ENCODE measurements around the gene C22orf15. TPM values are rescaled to one million over a fixed set of nuclear protein-coding genes. Genes with fewer than 3 reads are reported as not detected.

Gene C22orf15
- total and polyA plus RNA-seq, 9 of the 15 experiments (the other 6 are each of a cell fraction or from before 2014, with no cell fraction given) = 0.07 TPM; not detected in 8

- BruUV-seq (replicated peaks) = no TSS peak
- H3K79me2 ChIP-seq (ENCODE audit: control insufficient read depth, insufficient read depth, low read length) = peaks cover 14% of the 10 kb centered on the region; the same call in 2 of the 3 replicates
- TF ChIP-seq PHTF2 (CRISPR knock-in tag; IDR thresholded peaks at IDR 0.05) (no peak), XRCC4 (IDR thresholded peaks at IDR 0.05; ENCODE audit: extremely low read depth, insufficient read depth, insufficient read length) (no peak), POLR3A (IDR thresholded peaks at IDR 0.05; ENCODE audit: borderline replicate concordance, extremely low read depth, insufficient read depth, insufficient read length) (peak; percentile 9), NFRKB (IDR thresholded peaks at IDR 0.05; ENCODE audit: low read depth) (no peak)
- H3K4me2 ChIP-seq (ENCODE audit: insufficient read depth, low read length) = peak overlapping the region; percentile 32; the same call in 1 of the 2 replicates
- H3K4me1 ChIP-seq (replicated peaks in 1 of 2; ENCODE audit: control insufficient read depth in 2 of 2, insufficient read depth in 2 of 2, low read length in 2 of 2) = peaks cover 11 to 28% of the 10 kb centered on the region in 2 experiments
- ATAC-seq = no peak
- no peaks in the 10 kb centered on the region for H4K20me1 ChIP-seq (replicated peaks; ENCODE audit: control insufficient read depth, insufficient read depth, low read length)
- H3K9me1 ChIP-seq (ENCODE audit: control insufficient read depth, insufficient read depth, low read length) = peaks cover 3% of the 10 kb centered on the region
- ChIA-PET POLR2A (interaction anchor here (1.0 kb wide), 2 partner anchors 17 to 130 kb away, joined by 3 read pairs; no protein-coding TSS in a partner anchor), CTCF (ENCODE audit: low intra/inter-chr PET ratio) (no interaction called here)
- no peaks in the 10 kb centered on the region for H3K27me3 ChIP-seq (ENCODE audit: control insufficient read depth in 2 of 2, insufficient read depth in 2 of 2, low read length in 2 of 2)
- WGBS (ENCODE audit: insufficient coverage, low coverage, missing lambda C conversion rate) = 80% methylated on average over 1 of the region's 9 CpGs
- peak overlapping the region in 1 of 2 experiments; percentile 95; a peak in 2 of 4 replicates for H3K9ac ChIP-seq (ENCODE audit: insufficient read depth in 1 of 2, low read depth in 2 of 2, low read length in 2 of 2)
- no peak for DNase-seq (ENCODE audit: extremely low read depth in 1 of 4, low spot score in 3 of 4)
- no peaks in the 10 kb centered on the region for H3K36me3 ChIP-seq (ENCODE audit: control insufficient read depth, insufficient read depth, low read length)
- H3K9me3 ChIP-seq (replicated peaks; ENCODE audit: control insufficient read depth, insufficient read depth, low read depth, low read length) = no peaks in the 10 kb centered on the region
- no peak for FAIRE-seq
- H2AFZ ChIP-seq (ENCODE audit: low read depth, low read length) = 0 out of 2 replicates have a peak overlapping the region, but pooled peaks have one; percentile 91
- intact Hi-C loops (cut with micrococcal nuclease) (no loop called here), in situ Hi-C loops (cut with MboI) (no loop called here)
- H3K27ac ChIP-seq (ENCODE audit: extremely low read depth, low read depth, low read length) = no peak overlapping the region
- H3K4me3 ChIP-seq = no peak overlapping the region
These were observed 10.6 kb upstream of the C22orf15 start for GRCh38 chr22:23752090-23752691.

GRCh38 chr22:23752750-23753149 is 10.0 kb upstream of the C22orf15 start:
- no peak for FAIRE-seq
- POLR2A ChIA-PET = interaction anchor here (0.8 to 1.0 kb wide), 3 partner anchors 10 to 24 kb away, joined by 3 to 4 read pairs (median 3); partner anchors contain the start of genes C22orf15 and CHCHD10
- DNase-seq (ENCODE audit: extremely low read depth in 1 of 4, low spot score in 3 of 4) = no peak
- Histone ChIP-seq H2AFZ (ENCODE audit: low read depth, low read length) (no peak overlapping the region), H3K79me2 (ENCODE audit: control insufficient read depth, insufficient read depth, low read length) (peaks cover 14% of the 10 kb centered on the region; the same call in 2 of the 3 replicates), H3K4me1 (replicated peaks in 1 of 2; ENCODE audit: control insufficient read depth in 2 of 2, insufficient read depth in 2 of 2, low read length in 2 of 2) (peaks cover 11 to 28% of the 10 kb centered on the region in 2 experiments), H4K20me1 (replicated peaks; ENCODE audit: control insufficient read depth, insufficient read depth, low read length) (no peaks in the 10 kb centered on the region), H3K4me2 (ENCODE audit: insufficient read depth, low read length) (no peak overlapping the region), H3K36me3 (ENCODE audit: control insufficient read depth, insufficient read depth, low read length) (no peaks in the 10 kb centered on the region), H3K27me3 (ENCODE audit: control insufficient read depth in 2 of 2, insufficient read depth in 2 of 2, low read length in 2 of 2) (no peaks in the 10 kb centered on the region), H3K27ac (ENCODE audit: extremely low read depth, low read depth, low read length) (no peak overlapping the region), H3K9me1 (ENCODE audit: control insufficient read depth, insufficient read depth, low read length) (peaks cover 3% of the 10 kb centered on the region), H3K9me3 (replicated peaks; ENCODE audit: control insufficient read depth, insufficient read depth, low read depth, low read length) (no peaks in the 10 kb centered on the region), H3K9ac (ENCODE audit: insufficient read depth in 1 of 2, low read depth in 2 of 2, low read length in 2 of 2) (no peak overlapping the region), H3K4me3 (no peak overlapping the region)
- CTCF ChIA-PET (ENCODE audit: low intra/inter-chr PET ratio) = no interaction called here
- WGBS (ENCODE audit: insufficient coverage, low coverage, missing lambda C conversion rate) = 94% methylated on average over 10 of the region's 16 CpGs
- in situ Hi-C loops (cut with MboI) = no loop called here
- intact Hi-C loops (cut with micrococcal nuclease) = no loop called here
- BruUV-seq (replicated peaks) = no TSS peak
- TF ChIP-seq RB1 (IDR thresholded peaks at IDR 0.05; ENCODE audit: low read depth) (no peak), ZNF57 (CRISPR knock-in tag; IDR thresholded peaks at IDR 0.05) (no peak), NKRF (IDR thresholded peaks at IDR 0.05; ENCODE audit: borderline replicate concordance) (no peak), MTA3 (IDR thresholded peaks at IDR 0.05; ENCODE audit: borderline replicate concordance) (no peak), CCNT2 (IDR thresholded peaks at IDR 0.05; ENCODE audit: borderline replicate concordance, extremely low read depth, insufficient read length, low read depth, low read length) (no peak)
- no peak for ATAC-seq
